Occipital lobe (tissue), 2 donors: ENCODE results near the gene ACSM6. TPM values are rescaled to one million over a fixed set of nuclear protein-coding genes. Genes with fewer than 3 reads are reported as not detected.

Source experiments
- DNase-seq: peaks from one replicate; lab custom pipeline; 2025; lab: John Stamatoyannopoulos, UW
- total RNA-seq: library from RNA; depleted of rRNA; stranded (reverse); fragments of >200 nt; gene quantifications from one replicate; pipeline ENCODE4 v1.2.3, GENCODE V29; 2014

The ACSM6 gene
- total RNA-seq, 1 donor from 2014 or later = not detected

DNA sequence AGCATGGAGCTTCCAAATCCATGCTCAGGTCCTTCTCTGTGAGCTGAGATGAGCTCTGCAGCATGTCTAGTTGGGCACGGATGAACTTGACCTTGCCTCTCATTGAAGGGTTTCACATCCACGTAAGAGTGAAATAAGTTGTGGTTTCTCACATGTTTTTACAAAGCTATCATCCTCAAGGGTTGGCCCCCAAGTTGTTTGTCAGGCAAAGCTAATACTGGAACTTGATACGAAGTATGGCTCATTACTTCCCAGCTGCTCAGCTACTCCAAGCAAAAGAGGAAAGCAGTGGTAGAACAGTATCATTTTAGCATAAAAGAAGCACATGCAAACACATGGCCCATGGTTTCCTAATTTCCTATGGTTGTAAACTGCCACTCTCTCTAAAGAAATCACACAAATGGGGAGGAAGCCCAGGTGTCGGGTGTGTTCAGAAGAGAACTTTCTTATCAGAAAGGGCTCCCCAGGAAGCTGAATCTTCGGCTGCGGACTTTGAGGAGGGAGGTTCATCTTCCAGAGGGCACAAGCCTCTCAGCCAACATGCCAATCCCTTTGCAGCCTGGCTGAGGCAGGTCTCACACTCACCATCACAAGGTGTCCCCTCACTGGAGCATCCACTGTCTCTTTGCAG, 51.5 kb downstream of the ACSM6 start:
- no peak for DNase-seq

- DNase-seq = no peak
Measured at GRCh38 chr10:95246582-95247051, 52.6 kb downstream of the ACSM6 start.

DNA sequence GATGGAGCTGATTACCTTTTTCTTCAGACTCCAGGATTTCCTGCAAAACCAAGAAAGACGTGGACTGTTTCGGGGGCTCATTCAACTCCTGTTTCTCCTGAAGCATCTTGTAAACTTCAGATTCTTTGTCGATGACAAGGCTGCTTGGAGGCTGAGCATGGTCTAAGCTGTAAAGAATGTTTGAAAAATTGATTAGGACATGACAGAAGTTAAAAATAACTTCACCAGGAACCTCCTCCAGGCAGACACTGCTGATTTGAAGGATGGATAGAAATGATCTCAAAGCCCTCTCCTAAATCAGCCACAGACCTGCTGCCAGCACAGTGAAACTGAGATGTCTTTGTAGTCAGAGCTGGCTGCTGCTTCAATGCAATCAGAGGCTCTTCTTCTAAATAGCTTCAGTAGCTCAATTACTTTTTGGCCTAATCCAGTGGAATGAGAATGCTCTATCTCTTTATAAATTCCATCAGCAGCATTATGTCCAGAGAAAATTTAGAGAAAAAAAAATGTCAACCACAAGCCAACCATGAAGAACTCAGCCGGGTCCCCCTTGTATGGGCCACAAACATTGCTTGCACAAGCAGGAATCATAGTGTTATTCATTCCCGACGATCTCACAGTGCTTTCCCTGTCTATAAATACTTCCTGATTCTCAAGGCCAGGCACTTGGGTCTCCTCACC, 53.3 kb downstream of the ACSM6 start:
- no peak for DNase-seq

- no peak for DNase-seq
Measured at GRCh38 chr10:95247881-95248583, 54.0 kb downstream of the ACSM6 start.

GRCh38 chr10:95248989-95249388, 55.0 kb downstream of the ACSM6 start:
- no peak for DNase-seq

- no peak for DNase-seq
Measured at GRCh38 chr10:95249467-95249866, 55.4 kb downstream of the ACSM6 start.

- no peak for DNase-seq
Measured at GRCh38 chr10:95250856-95251255, 56.8 kb downstream of the ACSM6 start.

DNA sequence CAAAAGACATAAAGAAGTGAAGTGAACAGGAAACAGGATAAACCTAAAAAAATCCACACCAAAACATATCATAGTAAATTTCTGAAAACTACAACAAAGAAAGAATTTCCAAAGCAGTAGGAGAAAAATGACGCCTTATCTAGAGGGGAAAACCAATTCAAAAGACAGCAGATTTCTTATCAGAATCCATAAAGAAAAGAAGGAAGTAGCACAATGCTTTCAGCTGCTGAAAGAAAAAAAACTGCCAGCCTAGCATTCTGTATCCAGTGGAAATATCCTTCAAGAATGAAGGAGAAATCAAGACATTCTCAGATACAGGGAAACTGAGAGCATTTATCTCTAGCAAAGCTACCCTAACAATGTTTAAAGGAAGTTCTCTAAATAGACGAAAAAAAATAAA, 59.0 kb downstream of the ACSM6 start:
- no peak for DNase-seq

DNA sequence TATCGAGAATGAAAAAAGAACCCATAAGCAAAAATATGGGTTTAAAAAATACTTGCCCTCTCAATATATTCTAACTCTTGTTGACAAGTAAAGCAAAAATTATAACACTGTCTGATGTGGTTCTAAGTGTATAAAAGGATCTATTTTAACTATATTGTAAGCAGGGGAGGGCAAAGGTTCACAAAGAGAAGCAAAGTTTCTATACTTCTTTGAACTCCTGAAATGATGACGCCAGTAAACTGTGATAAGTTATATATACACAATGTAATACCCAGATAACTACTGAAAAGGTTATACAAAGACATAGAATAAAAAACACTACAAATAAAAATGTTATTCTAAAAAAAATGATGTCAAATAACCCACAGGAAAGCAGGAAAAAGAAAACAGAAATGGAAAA, 59.6 kb downstream of the ACSM6 start:
- no peak for DNase-seq

GRCh38 chr10:95254629-95255028, 60.6 kb downstream of the ACSM6 start:
- no peak for DNase-seq

GRCh38 chr10:95256268-95256667, 62.2 kb downstream of the ACSM6 start:
- no peak for DNase-seq

DNA sequence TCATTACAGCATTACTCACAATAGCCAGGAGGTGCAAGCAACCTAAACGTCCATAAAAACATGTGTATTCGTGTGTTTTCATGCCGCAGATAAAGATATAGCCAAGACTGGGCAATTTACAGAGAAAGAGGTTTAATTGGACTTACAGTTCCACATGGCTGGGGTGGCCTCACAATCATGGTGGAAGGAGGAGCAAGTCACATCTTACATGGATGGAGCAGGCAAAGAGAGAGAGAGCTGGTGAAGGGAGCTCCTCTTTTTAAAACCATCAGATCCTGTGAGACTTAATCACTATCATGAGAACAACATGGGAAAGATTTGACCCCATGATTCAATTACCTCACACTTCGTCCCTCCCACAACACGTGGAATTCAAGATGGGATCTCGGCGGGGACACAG, 63.8 kb downstream of the ACSM6 start:
- DNase-seq = no peak

DNA sequence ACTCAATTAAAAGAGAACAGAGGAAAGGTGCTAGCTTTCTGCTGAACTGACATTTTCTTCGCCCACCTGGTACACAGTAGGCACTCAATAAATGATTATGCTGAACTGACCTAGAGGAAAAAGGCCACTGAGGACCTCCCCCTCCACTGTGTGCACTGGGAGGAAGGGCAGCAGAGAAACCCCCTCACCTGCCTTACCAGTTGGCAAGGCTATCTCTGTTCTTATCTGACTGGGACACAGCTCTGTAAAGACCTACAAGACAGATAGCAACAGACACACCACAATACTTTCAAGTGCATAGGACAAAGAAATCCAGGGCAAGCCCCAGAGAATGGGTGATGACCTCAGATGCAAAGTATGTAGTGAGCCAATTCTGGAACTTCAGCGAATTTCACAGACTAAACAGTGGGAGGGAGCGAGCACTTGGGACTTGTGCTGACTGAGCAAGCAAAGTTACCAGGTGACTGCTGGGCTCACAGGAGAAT, 66.4 kb downstream of the ACSM6 start:
- DNase-seq = no peak

- no peak for DNase-seq
Measured at GRCh38 chr10:95260909-95261552, 67.0 kb downstream of the ACSM6 start.

DNA sequence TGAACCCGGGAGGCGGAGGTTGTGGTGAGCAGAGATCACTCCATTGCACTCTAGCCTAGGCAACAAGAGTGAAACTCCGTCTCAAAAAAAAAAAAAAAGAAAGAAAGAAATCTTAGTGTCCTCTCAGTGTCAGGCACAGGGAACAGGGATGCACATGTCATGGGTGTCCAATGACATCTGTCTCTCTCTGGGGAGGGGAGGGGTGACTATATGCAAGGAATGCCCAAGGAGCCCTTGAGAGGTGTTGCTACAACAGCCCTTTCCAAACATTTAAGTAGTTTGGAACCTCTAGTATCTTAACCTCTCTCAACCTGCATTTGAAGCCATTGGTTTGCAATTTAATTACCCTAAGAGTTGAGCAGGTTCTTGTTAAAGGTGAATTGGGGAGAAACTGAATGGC, 67.9 kb downstream of the ACSM6 start:
- no peak for DNase-seq

GRCh38 chr10:95262763-95263518, 68.9 kb downstream of the ACSM6 start:
- no peak for DNase-seq

GRCh38 chr10:95263864-95264226, 69.8 kb downstream of the ACSM6 start:
- DNase-seq = no peak

DNA sequence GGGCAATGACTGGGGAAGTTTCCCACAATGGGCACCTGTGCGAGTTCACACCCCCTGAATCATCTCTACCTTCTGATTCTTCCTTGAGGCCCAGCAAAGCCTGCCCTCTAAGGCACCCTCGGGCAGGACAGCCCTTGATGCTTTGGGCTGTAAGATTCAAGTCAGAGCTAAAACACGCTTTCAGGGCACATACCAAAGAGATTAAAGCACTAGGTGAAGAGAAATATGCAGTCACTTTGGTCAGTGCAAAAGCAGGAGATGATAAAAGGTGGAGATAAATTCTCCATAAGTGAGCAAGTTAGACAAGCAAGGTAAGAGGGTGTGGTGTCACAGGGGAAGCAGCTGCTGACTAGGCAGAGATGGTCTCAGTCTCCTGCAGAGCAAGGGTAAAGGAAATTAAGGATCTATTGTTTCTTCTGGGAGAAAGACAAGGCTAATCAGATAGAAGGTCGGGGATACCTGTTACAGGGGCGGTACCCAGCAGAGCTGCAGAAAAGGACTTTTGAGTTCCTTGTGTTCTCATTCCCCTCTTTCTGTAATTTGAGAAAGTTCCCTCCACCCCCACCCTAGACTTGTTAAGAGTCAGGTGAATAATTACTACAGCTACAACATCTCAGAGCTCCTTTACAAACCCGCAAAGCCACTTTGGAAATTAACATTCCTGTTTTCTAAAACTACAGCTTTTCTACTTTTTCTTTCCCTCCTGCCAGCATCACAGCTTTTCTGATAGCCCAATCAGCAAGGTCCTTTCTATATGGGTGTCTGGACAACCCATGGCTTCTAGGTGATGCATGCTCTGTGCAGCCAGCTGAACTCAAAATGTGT, 70.4 kb downstream of the ACSM6 start:
- DNase-seq = no peak

- no peak for DNase-seq
Measured at GRCh38 chr10:95265572-95265971, 71.5 kb downstream of the ACSM6 start.

- no peak for DNase-seq
Measured at GRCh38 chr10:95266674-95267095, 72.6 kb downstream of the ACSM6 start.
